Measurements from ENCODE around the gene GPM6B.

GRCh38 chrX:13741695-13742094 lies 75.2 kb downstream of the GPM6B start:
- no peak for TF ChIP-seq POLR2AphosphoS5 (IDR thresholded peaks at IDR 0.05; ENCODE audit: low read depth)
- TF ChIP-seq, protein P1, sequence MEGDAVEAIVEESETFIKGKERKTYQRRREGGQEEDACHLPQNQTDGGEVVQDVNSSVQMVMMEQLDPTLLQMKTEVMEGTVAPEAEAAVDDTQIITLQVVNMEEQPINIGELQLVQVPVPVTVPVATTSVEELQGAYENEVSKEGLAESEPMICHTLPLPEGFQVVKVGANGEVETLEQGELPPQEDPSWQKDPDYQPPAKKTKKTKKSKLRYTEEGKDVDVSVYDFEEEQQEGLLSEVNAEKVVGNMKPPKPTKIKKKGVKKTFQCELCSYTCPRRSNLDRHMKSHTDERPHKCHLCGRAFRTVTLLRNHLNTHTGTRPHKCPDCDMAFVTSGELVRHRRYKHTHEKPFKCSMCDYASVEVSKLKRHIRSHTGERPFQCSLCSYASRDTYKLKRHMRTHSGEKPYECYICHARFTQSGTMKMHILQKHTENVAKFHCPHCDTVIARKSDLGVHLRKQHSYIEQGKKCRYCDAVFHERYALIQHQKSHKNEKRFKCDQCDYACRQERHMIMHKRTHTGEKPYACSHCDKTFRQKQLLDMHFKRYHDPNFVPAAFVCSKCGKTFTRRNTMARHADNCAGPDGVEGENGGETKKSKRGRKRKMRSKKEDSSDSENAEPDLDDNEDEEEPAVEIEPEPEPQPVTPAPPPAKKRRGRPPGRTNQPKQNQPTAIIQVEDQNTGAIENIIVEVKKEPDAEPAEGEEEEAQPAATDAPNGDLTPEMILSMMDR (IDR thresholded peaks at IDR 0.05; ENCODE audit: insufficient read depth, low read length) = no peak
- TF ChIP-seq, protein P2, sequence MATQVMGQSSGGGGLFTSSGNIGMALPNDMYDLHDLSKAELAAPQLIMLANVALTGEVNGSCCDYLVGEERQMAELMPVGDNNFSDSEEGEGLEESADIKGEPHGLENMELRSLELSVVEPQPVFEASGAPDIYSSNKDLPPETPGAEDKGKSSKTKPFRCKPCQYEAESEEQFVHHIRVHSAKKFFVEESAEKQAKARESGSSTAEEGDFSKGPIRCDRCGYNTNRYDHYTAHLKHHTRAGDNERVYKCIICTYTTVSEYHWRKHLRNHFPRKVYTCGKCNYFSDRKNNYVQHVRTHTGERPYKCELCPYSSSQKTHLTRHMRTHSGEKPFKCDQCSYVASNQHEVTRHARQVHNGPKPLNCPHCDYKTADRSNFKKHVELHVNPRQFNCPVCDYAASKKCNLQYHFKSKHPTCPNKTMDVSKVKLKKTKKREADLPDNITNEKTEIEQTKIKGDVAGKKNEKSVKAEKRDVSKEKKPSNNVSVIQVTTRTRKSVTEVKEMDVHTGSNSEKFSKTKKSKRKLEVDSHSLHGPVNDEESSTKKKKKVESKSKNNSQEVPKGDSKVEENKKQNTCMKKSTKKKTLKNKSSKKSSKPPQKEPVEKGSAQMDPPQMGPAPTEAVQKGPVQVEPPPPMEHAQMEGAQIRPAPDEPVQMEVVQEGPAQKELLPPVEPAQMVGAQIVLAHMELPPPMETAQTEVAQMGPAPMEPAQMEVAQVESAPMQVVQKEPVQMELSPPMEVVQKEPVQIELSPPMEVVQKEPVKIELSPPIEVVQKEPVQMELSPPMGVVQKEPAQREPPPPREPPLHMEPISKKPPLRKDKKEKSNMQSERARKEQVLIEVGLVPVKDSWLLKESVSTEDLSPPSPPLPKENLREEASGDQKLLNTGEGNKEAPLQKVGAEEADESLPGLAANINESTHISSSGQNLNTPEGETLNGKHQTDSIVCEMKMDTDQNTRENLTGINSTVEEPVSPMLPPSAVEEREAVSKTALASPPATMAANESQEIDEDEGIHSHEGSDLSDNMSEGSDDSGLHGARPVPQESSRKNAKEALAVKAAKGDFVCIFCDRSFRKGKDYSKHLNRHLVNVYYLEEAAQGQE (IDR thresholded peaks at IDR 0.05; ENCODE audit: insufficient replicate concordance, low read depth) = no peak
